ENCODE results near the gene GBP5. TPM values are rescaled to one million over a fixed set of nuclear protein-coding genes. Genes with fewer than 3 reads are reported as not detected.

Gene GBP5
- 0.53 TPM for total RNA-seq

GRCh38 chr1:89272269-89273041 is at the start of gene GBP5:
GBP5 (minus strand) TSS chr1:89272860; CDS start chr1:89269555, 3,305 bp downstream.

Other genes with a start within 250 kb of the GBP5 start
- gene GBP3, start 250.0 kb downstream of the GBP5 start, total RNA-seq, result 13.6 TPM
- gene GBP1, start 207.7 kb downstream of the GBP5 start, total RNA-seq, result 43.0 TPM
- 4.8 TPM for gene GBP2, start 146.7 kb downstream of the GBP5 start, total RNA-seq
- not detected for gene GBP7, start 96.9 kb downstream of the GBP5 start, total RNA-seq
- 9.6 TPM for gene GBP4, start 73.9 kb downstream of the GBP5 start, total RNA-seq
- gene GBP6, start 91.2 kb upstream of the GBP5 start, total RNA-seq, result 0.12 TPM